H1 (cell line): ENCODE data around the gene TMEM44. TPM values are rescaled to one million over a fixed set of nuclear protein-coding genes. Genes with fewer than 3 reads are reported as not detected.

ENCODE experiments used
- CTCF ChIA-PET: fragments of 300-600 bp; sonication (Branson Sonifier 250); formaldehyde crosslinking; loops from one replicate; lab custom pipeline; 2021; ENCODE audit not compliant: partially characterized antibody; lab: Charles Lee
- POLR2A ChIA-PET: fragments of 300-600 bp; sonication (Branson Sonifier 250); formaldehyde crosslinking; loops from one replicate; lab custom pipeline; 2021; ENCODE audit warnings: inconsistent platforms; ENCODE audit not compliant: partially characterized antibody; lab: Charles Lee
- DNase-seq, 2 experiments: peaks; one replicate each; pipeline versions ENCODE4 v3.0.0 to v3.0.0-alpha.2; 2010 to 2022; ENCODE audit warnings: low spot score in 2 of 2, low read depth in 1 of 2, mixed read lengths in 1 of 2
- FAIRE-seq: peaks from 2 replicates; lab custom pipeline; 2011; peaks lifted over from hg19 to GRCh38; lab: Jason Lieb, UNC
- H2AFZ ChIP-seq: 2 replicates; pipeline ENCODE4 v1.8.1; 2012; ENCODE audit warnings: low read length, inconsistent platforms
- H2AK5ac ChIP-seq: 2 replicates; pipeline ENCODE4 v1.6.1; 2013; ENCODE audit warnings: low read depth, low read length
- H2BK120ac ChIP-seq: replicated peaks from 2 replicates; pipeline ENCODE3; 2013; ENCODE audit warnings: low read depth, low read length, inconsistent platforms
- H2BK12ac ChIP-seq: 2 replicates; pipeline ENCODE4 v1.6.1; 2013; ENCODE audit warnings: low read depth, low read length
- H2BK15ac ChIP-seq: 2 replicates; pipeline ENCODE4 v1.6.1; 2013; ENCODE audit warnings: low read length
- H2BK20ac ChIP-seq: 2 replicates; pipeline ENCODE4 v1.6.1; 2013; ENCODE audit warnings: low read length
- H2BK5ac ChIP-seq: 2 replicates; pipeline ENCODE4 v1.6.1; 2013; ENCODE audit warnings: low read depth, low read length
- H3K14ac ChIP-seq: 2 replicates; pipeline ENCODE4 v1.6.1; 2013; ENCODE audit warnings: inconsistent platforms; ENCODE audit not compliant: insufficient read length
- H3K18ac ChIP-seq: 2 replicates; pipeline ENCODE4 v1.6.1; 2013; ENCODE audit warnings: low read length; ENCODE audit errors: extremely low read depth
- H3K23ac ChIP-seq: 2 replicates; pipeline ENCODE4 v1.6.1; 2013; ENCODE audit warnings: inconsistent platforms; ENCODE audit not compliant: insufficient read length
- H3K23me2 ChIP-seq: 2 replicates; pipeline ENCODE4 v1.6.1; 2013; ENCODE audit warnings: low read depth, low read length
- H3K27ac ChIP-seq: 2 replicates; pipeline ENCODE4 v1.6.1; 2011; ENCODE audit warnings: low read depth, low read length, inconsistent platforms
- H3K27me3 ChIP-seq, 4 experiments: replicated peaks in 1 of 4; 1 replicate in 1 of 4; 2 replicates in 3 of 4; pipeline versions ENCODE4 v1.6.1 to v1.8.1; 2011 to 2013; ENCODE audit warnings: low read length in 3 of 4, mild to moderate bottlenecking in 3 of 4, inconsistent platforms in 2 of 4, mixed read lengths in 2 of 4, moderate library complexity in 1 of 4; ENCODE audit not compliant: control insufficient read depth in 3 of 4, insufficient read depth in 3 of 4; ENCODE audit errors: extremely low read depth in 1 of 4
- H3K36me3 ChIP-seq, 4 experiments: 2 replicates each; pipeline versions ENCODE4 v1.6.1 to v1.8.1; 2011 to 2013; ENCODE audit warnings: mild to moderate bottlenecking in 4 of 4, low read length in 3 of 4, moderate library complexity in 2 of 4, control low read depth in 1 of 4, inconsistent platforms in 1 of 4; ENCODE audit not compliant: insufficient read depth in 4 of 4, control insufficient read depth in 2 of 4
- H3K4ac ChIP-seq: replicated peaks from 2 replicates; pipeline ENCODE3; 2013; ENCODE audit warnings: low read length, low read depth, mixed read lengths, inconsistent platforms; ENCODE audit not compliant: insufficient read length
- H3K4me1 ChIP-seq, 4 experiments: replicated peaks in 1 of 4; 1 replicate in 1 of 4; 2 replicates in 3 of 4; pipeline versions ENCODE4 v1.6.1 to v1.8.1; 2011 to 2013; ENCODE audit warnings: low read length in 3 of 4, inconsistent platforms in 2 of 4, mixed read lengths in 1 of 4; ENCODE audit not compliant: insufficient read depth in 4 of 4, control insufficient read depth in 3 of 4
- H3K4me2 ChIP-seq, 2 experiments: 2 replicates each; pipeline versions ENCODE4 v1.6.1 to v1.8.1; 2011 to 2013; ENCODE audit warnings: low read depth in 2 of 2, low read length in 2 of 2, control low read depth in 1 of 2, inconsistent platforms in 1 of 2, mild to moderate bottlenecking in 1 of 2; ENCODE audit not compliant: insufficient read depth in 1 of 2
- H3K4me3 ChIP-seq, 4 experiments: fragments of 200-600, 300-600 bp in 1 of 4; sonication (generic), shearing (Covaris generic), sonication (Bioruptor Twin) in 1 of 4; 2 replicates each; pipeline versions ENCODE4 v1.5.1 to v1.8.1; 2011 to 2016; ENCODE audit warnings: low read length in 4 of 4, low read depth in 3 of 4, control low read depth in 2 of 4, inconsistent platforms in 2 of 4, mild to moderate bottlenecking in 2 of 4, mixed read lengths in 1 of 4, moderate library complexity in 1 of 4; ENCODE audit not compliant: insufficient read depth in 2 of 4; ENCODE audit errors: extremely low read depth in 1 of 4
- H3K56ac ChIP-seq: replicated peaks from 2 replicates; pipeline ENCODE3; 2013; ENCODE audit warnings: low read depth, mild to moderate bottlenecking, mixed read lengths, low read length, inconsistent platforms; ENCODE audit not compliant: insufficient read length
- H3K79me1 ChIP-seq: 2 replicates; pipeline ENCODE4 v1.6.1; 2013; ENCODE audit warnings: low read depth, low read length, control low read depth
- H3K79me2 ChIP-seq, 2 experiments: 2 replicates each; pipeline versions ENCODE4 v1.6.1 to v1.8.1; 2012 to 2013; ENCODE audit warnings: low read length in 2 of 2, mild to moderate bottlenecking in 2 of 2, inconsistent platforms in 1 of 2; ENCODE audit not compliant: insufficient read depth in 2 of 2, control insufficient read depth in 1 of 2
- H3K9ac ChIP-seq, 4 experiments: replicated peaks in 1 of 4; 1 replicate in 1 of 4; 2 replicates in 3 of 4; pipeline versions ENCODE4 v1.6.1 to v1.8.1; 2011 to 2013; ENCODE audit warnings: low read depth in 3 of 4, low read length in 3 of 4, control low read depth in 2 of 4, mild to moderate bottlenecking in 2 of 4, moderate library complexity in 2 of 4, inconsistent platforms in 1 of 4; ENCODE audit errors: extremely low read depth in 1 of 4
- H3K9me3 ChIP-seq, 2 experiments: 2 replicates each; pipeline versions ENCODE4 v1.6.1 to v1.8.1; 2012 to 2013; ENCODE audit warnings: mild to moderate bottlenecking in 2 of 2, moderate library complexity in 2 of 2, control low read depth in 1 of 2, inconsistent platforms in 1 of 2, low read depth in 1 of 2, low read length in 1 of 2, mixed read lengths in 1 of 2; ENCODE audit not compliant: insufficient read depth in 2 of 2
- H4K20me1 ChIP-seq, 2 experiments: replicated peaks in 1 of 2; 2 replicates each; pipeline versions ENCODE3 to v1.8.1; 2011 to 2013; ENCODE audit warnings: inconsistent platforms in 2 of 2, low read length in 2 of 2, mild to moderate bottlenecking in 1 of 2; ENCODE audit not compliant: insufficient read depth in 2 of 2, control insufficient read depth in 1 of 2
- H4K5ac ChIP-seq: 2 replicates; pipeline ENCODE4 v1.6.1; 2013; ENCODE audit warnings: low read length, low read depth, mixed read lengths, inconsistent platforms; ENCODE audit not compliant: insufficient read length
- H4K8ac ChIP-seq: 2 replicates; pipeline ENCODE4 v1.8.0; 2013; ENCODE audit warnings: mild to moderate bottlenecking, moderate library complexity, low read length, inconsistent platforms; ENCODE audit not compliant: insufficient read depth; ENCODE audit errors: extremely low read depth
- H4K91ac ChIP-seq: replicated peaks from 2 replicates; pipeline ENCODE3; 2013; ENCODE audit warnings: low read length, mixed read lengths, inconsistent platforms; ENCODE audit not compliant: insufficient read length
- BCL11A ChIP-seq, 2 experiments: IDR thresholded peaks; one replicate each; pipeline ENCODE4 v1.6.1; 2011; ENCODE audit warnings: low read depth in 2 of 2, low read length in 2 of 2, mild to moderate bottlenecking in 2 of 2
- CHD1 ChIP-seq: IDR thresholded peaks from 2 replicates; pipeline ENCODE4 v1.6.1; 2012; ENCODE audit warnings: low read depth, low read length, improper control_type of control experiment
- CHD2 ChIP-seq: IDR thresholded peaks from 2 replicates; pipeline ENCODE4 v1.6.1; 2012; ENCODE audit warnings: low read length, improper control_type of control experiment
- FOSL1 ChIP-seq: IDR thresholded peaks from 2 replicates; pipeline ENCODE4 v1.6.1; 2011; ENCODE audit warnings: mild to moderate bottlenecking, low read depth, low read length, moderate library complexity; ENCODE audit not compliant: insufficient read depth
- GABPA ChIP-seq: IDR thresholded peaks from 2 replicates; pipeline ENCODE4 v1.6.1; 2011; ENCODE audit warnings: mild to moderate bottlenecking, low read length, moderate library complexity, borderline replicate concordance; ENCODE audit not compliant: insufficient read depth
- HDAC2 ChIP-seq, 2 experiments: fragments of 300-600 bp in 1 of 2; sonication (generic) in 1 of 2; IDR thresholded peaks; 2 replicates each; pipeline ENCODE4 v1.6.1; 2011 to 2012; ENCODE audit warnings: low read depth in 2 of 2, low read length in 2 of 2, mild to moderate bottlenecking in 2 of 2, moderate library complexity in 2 of 2, borderline replicate concordance in 1 of 2, inconsistent platforms in 1 of 2
- HDAC6 ChIP-seq: IDR thresholded peaks from one replicate; pipeline ENCODE4 v1.7.1; 2012; ENCODE audit warnings: low read depth, mild to moderate bottlenecking, inconsistent platforms, low read length, moderate library complexity
- POU5F1 ChIP-seq: IDR thresholded peaks from 2 replicates; pipeline ENCODE4 v1.6.1; 2011; ENCODE audit warnings: low read depth, mild to moderate bottlenecking, low read length, moderate library complexity
- RFX5 ChIP-seq: IDR thresholded peaks from 2 replicates; pipeline ENCODE4 v1.6.1; 2011; ENCODE audit warnings: low read depth, low read length, improper control_type of control experiment, borderline replicate concordance
- WGBS, 2 experiments: shearing (Covaris generic) in 1 of 2; methylation state at CpG; one replicate each; pipeline versions ENCODE4 v1.1.6 to v1.1.7; 2013 to 2015; ENCODE audit warnings: low lambda C conversion rate in 2 of 2, mixed read lengths in 2 of 2, inconsistent platforms in 1 of 2, low coverage in 1 of 2, missing lambda C conversion rate in 1 of 2; ENCODE audit not compliant: insufficient replicate concordance in 2 of 2, insufficient coverage in 1 of 2, insufficient read length in 1 of 2; ENCODE audit errors: extremely low coverage in 1 of 2, missing lambda C conversion rate in 1 of 2; 5-methylcytosine and 5-hydroxymethylcytosine counted together
- polyA plus RNA-seq, 7 experiments: library from polyadenylated mRNA; depleted of rRNA in 3 of 7; stranded (reverse) in 5 of 7; unstranded in 2 of 7; fragments of >200 nt in 5 of 7; fragments of 200-250 nt in 2 of 7; gene quantifications; 1 replicate in 5 of 7; 2 replicates in 1 of 7; 4 replicates in 1 of 7; pipeline versions ENCODE4 v1.2.1 to v1.2.3, GENCODE V29; 2011 to 2013; ENCODE audit warnings: missing spikeins in 2 of 7, mixed read lengths in 2 of 7
- total RNA-seq: library from RNA; stranded (reverse); fragmentation: NEBNext Ultra II Directional; extraction: Animal tissue kit (Norgen Biotek cat#: 25700); gene quantifications from 2 replicates; pipeline ENCODE4 v1.2.1, GENCODE V29; 2021
- TF ChIP-seq, protein P1 (sequence below): IDR thresholded peaks from 2 replicates; pipeline ENCODE4 v1.6.1; 2012; ENCODE audit warnings: inconsistent platforms

The TMEM44 gene
- total and polyA plus RNA-seq, 2 of the 8 experiments (the other 6 are each of a cell fraction or from before 2014, with no cell fraction given): 14.0 to 16.7 TPM

DNA sequence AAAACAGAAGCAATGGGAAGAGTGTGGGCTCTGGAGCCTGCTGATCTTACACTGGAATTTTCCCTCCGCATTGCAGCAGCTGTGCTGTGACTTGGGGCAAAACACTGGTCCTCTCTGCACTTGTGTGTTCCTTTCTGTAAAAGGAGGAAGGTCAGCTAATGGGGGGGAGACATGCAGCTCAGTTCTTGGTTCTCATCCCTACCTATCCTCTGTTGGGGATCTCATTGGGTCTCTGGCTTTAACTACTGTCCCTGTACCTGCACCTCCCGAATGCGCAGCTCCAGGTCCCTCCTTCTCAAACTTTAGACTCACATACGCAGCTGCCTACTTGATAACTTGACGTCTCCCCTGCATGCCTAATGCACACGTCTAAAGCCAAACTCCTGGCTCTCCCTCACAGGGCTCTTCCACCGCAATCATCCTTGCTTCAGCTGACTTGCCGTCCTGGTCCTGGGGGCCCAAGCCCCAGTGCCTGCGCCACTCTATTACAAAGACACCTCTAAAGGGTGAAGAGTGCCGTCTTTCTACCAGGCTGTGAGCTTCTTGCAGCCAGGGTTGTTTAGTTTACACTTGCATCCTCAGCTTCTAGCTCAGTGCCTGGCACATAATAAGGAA is 5.9 kb upstream of the TMEM44 start:
- Histone ChIP-seq H3K56ac (no peak overlapping the region), H3K4me1 (no peaks in the 10 kb centered on the region), H4K5ac (no peak overlapping the region), H3K9ac (no peak overlapping the region), H3K27me3 (no peaks in the 10 kb centered on the region), H3K36me3 (peaks cover 7 to 32% (median 24%) of the 10 kb centered on the region in 4 experiments), H2BK15ac (no peak overlapping the region), H4K91ac (no peak overlapping the region), H2BK120ac (no peak overlapping the region), H2BK5ac (no peak overlapping the region), H3K4me3 (no peak overlapping the region), H3K23ac (no peak overlapping the region), H3K4ac (no peak overlapping the region), H4K8ac (no peak overlapping the region), H3K4me2 (no peak overlapping the region), H2BK20ac (no peak overlapping the region), H3K23me2 (no peaks in the 10 kb centered on the region), H3K14ac (no peak overlapping the region)
- WGBS, 2 experiments: 87% methylated on average over 10 of the region's 10 CpGs; no CpG with 5 or more reads in 1 of the 2 experiments
- POLR2A ChIA-PET: interaction anchor here (1.3 to 1.7 kb wide), 2 partner anchors 9 to 56 kb away, joined by 3 to 5 read pairs; no protein-coding TSS in a partner anchor
- no peak for FAIRE-seq
- no peak for TF ChIP-seq POU5F1
- no peak for TF ChIP-seq CHD1
- TF ChIP-seq BCL11A (IDR thresholded peaks at IDR 0.05; ENCODE audit: low read depth in 2 of 2, low read length in 2 of 2): no peak
- TF ChIP-seq GABPA: no peak
- no peak for TF ChIP-seq HDAC6
- no peak for TF ChIP-seq HDAC2 (IDR thresholded peaks at IDR 0.05; ENCODE audit: borderline replicate concordance in 1 of 2, low read depth in 2 of 2, low read length in 2 of 2)
- TF ChIP-seq, protein P1, sequence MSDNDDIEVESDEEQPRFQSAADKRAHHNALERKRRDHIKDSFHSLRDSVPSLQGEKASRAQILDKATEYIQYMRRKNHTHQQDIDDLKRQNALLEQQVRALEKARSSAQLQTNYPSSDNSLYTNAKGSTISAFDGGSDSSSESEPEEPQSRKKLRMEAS: no peak
- TF ChIP-seq CHD2: no peak
- TF ChIP-seq FOSL1: no peak
- no peak for TF ChIP-seq RFX5
- TF ChIP-seq, all 59 proteins: peak for 0
- Histone ChIP-seq H3K27ac (no peak overlapping the region), H4K20me1 (peaks cover 2% of the 10 kb centered on the region in 2 experiments), H2AK5ac (no peak overlapping the region), H2AFZ (no peak overlapping the region), H2BK12ac (no peak overlapping the region), H3K79me1 (no peaks in the 10 kb centered on the region), H3K18ac (no peak overlapping the region), H3K79me2 (no peaks in the 10 kb centered on the region), H3K9me3 (no peaks in the 10 kb centered on the region)
- DNase-seq: no peak
- CTCF ChIA-PET: interaction anchor here (0.6 to 1.1 kb wide), 5 partner anchors 9 to 825 kb away, joined by 3 to 6 read pairs (median 4); no protein-coding TSS in a partner anchor
